Type B pancreatic cell (in vitro differentiated cells): ENCODE data around the gene SLC26A1. TPM values are rescaled to one million over a fixed set of nuclear protein-coding genes. Genes with fewer than 3 reads are reported as not detected.

Experiments used
- DNase-seq: peaks from one replicate; pipeline ENCODE4 v3.0.0; 2021; ENCODE audit warnings: mixed read lengths; ENCODE audit not compliant: unreplicated experiment; ENCODE audit errors: extremely low spot score
- H3K27ac Mint-ChIP-seq: 2 replicates; pipeline ENCODE4 v1.8.0; 2021; ENCODE audit warnings: mild to moderate bottlenecking, mixed read lengths
- H3K27me3 Mint-ChIP-seq: 2 replicates; pipeline ENCODE4 v1.8.0; 2021; ENCODE audit warnings: mixed read lengths
- H3K36me3 Mint-ChIP-seq: 2 replicates; pipeline ENCODE4 v1.8.0; 2021; ENCODE audit warnings: mixed read lengths
- H3K4me1 Mint-ChIP-seq: one replicate; pipeline ENCODE4 v1.8.0; 2021; ENCODE audit warnings: mixed read lengths; ENCODE audit not compliant: unreplicated experiment
- H3K4me3 Mint-ChIP-seq: 2 replicates; pipeline ENCODE4 v1.8.0; 2021; ENCODE audit warnings: mild to moderate bottlenecking, mixed read lengths
- H3K9me3 Mint-ChIP-seq: 2 replicates; pipeline ENCODE4 v1.8.0; 2021; ENCODE audit warnings: mixed read lengths
- CTCF ChIP-seq: fragments of 200-600 bp; sonication (generic); conservative IDR thresholded peaks from 2 replicates; pipeline ENCODE4 v1.5.0; 2021; ENCODE audit warnings: antibody characterized with exemption, mild to moderate bottlenecking
- total RNA-seq: library from RNA; stranded (reverse); gene quantifications from 2 replicates; pipeline ENCODE4 v1.2.1, GENCODE V29; 2021; ENCODE audit warnings: low replicate concordance

Gene SLC26A1
- total RNA-seq, 1 donor from 2014 or later = 2.8 TPM

- Mint-ChIP-seq H3K9me3 (no peaks in the 10 kb centered on the region), H3K36me3 (no peaks in the 10 kb centered on the region), H3K4me3 (no peak overlapping the region), H3K27ac (no peak overlapping the region), H3K27me3 (peaks cover 44% of the 10 kb centered on the region), H3K4me1 (no peaks in the 10 kb centered on the region)
- no peak for DNase-seq
- TF ChIP-seq CTCF = no peak
Observed at GRCh38 chr4:996997-997374, 3.8 kb upstream of the SLC26A1 start.

DNA sequence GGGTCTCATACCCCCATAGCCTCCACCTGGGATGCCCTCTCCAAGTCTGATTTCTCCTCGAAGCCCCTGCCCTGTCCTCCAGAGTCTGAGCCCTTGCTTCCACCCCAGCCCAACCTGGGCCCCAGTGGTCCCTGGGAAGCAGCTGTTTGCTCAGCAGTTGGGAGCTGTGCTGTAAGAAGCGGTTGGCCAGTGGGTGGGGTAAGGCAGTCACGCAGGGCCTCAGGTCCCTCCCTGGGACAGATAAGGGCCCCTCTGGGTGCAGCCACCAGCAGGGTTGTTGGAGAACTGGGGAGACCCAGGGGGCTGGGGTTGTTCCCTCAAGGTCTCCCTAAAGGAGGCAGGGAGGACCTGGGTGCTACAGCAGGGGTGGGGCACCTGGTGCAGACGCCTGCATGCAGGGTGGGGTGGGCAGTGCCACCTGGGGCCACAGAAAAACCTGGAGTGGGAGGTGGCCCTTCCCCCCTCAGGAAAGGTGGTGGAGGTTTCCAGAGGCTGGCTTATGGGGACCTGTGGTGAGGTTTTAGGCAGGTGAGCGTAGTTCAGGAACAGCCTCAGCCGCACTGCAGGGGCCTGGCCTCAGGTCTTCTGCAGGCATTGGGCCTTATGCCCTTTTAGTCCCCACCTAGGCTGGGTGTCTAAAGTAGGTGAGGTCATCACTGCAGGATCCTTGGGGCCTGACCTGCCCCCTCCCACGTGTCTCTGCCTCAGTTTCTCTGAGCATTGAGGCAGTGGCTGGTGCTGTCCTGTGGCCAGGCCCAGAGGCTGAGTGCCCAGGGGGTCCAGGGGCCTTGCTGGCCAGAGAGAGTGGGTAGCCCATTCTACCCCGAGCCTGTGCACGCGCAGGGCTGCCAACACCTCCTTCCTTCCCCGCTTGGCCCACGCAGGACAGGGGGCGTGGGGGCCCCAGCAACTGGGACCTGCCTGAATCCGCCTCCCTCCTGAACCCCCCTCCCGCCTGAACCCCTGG lies 3.1 kb upstream of the SLC26A1 start:
- H3K4me3 Mint-ChIP-seq = no peak overlapping the region
- no peak for TF ChIP-seq CTCF
- H3K9me3 Mint-ChIP-seq = no peaks in the 10 kb centered on the region
- no peaks in the 10 kb centered on the region for H3K4me1 Mint-ChIP-seq
- H3K36me3 Mint-ChIP-seq = no peaks in the 10 kb centered on the region
- DNase-seq = no peak
- H3K27me3 Mint-ChIP-seq = peaks cover 41% of the 10 kb centered on the region
- H3K27ac Mint-ChIP-seq = no peak overlapping the region

GRCh38 chr4:995311-996026 lies 2.3 kb upstream of the SLC26A1 start:
- no peak for TF ChIP-seq CTCF
- DNase-seq = no peak
- Mint-ChIP-seq H3K27ac (no peak overlapping the region), H3K36me3 (no peaks in the 10 kb centered on the region), H3K9me3 (no peaks in the 10 kb centered on the region), H3K4me1 (no peaks in the 10 kb centered on the region), H3K27me3 (peaks cover 35% of the 10 kb centered on the region), H3K4me3 (no peak overlapping the region)

DNA sequence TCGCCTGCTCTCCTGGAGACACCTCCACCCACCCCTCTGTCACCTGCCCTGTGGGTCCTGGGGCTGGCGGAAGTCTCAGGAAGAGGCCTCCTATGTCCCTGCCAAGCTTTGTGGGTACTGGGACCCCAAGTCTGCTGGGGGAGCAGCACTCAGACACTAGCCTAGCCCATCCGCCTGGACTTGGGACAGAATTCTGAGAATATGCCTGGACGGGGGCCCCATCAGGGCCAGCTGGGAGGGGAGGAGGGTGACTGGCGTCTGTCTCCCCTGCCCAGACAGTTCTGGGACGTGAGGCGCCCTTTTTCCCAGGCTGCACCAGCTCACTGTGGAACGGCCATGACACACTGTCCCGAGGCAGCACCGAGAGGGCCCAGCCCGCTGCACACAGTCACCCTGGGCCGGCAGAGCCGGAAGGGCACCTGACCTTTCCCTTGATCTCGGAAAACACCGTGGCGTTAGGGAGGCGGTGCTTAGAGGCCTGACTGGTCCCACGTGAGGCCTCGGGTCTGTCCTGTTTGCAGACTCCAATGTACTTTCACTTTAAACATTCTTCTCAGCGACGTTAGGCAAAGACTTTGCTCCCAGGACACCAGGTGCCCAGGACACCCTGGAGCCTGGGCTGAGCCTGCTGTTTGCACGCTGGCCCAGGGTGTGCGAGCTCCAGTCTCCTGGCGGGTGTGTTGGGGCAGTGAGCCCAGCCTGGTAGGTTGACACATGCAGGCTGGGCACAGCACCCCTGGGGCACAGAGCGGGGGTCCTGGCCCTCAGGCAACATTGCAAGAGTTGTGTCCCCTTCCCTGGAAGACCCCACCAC lies 700 bp downstream of the SLC26A1 start:
- H3K9me3 Mint-ChIP-seq = no peaks in the 10 kb centered on the region

More for the DNA sequence above, 700 bp downstream of the SLC26A1 start:
- no peaks in the 10 kb centered on the region for H3K36me3 Mint-ChIP-seq
- peak overlapping the region; percentile 76 for H3K27ac Mint-ChIP-seq
- peaks cover 10% of the 10 kb centered on the region for H3K27me3 Mint-ChIP-seq
- no peaks in the 10 kb centered on the region for H3K4me1 Mint-ChIP-seq
- H3K4me3 Mint-ChIP-seq = peak overlapping the region; percentile 53
- no peak for DNase-seq
- TF ChIP-seq CTCF = no peak
